ENCODE measurements around the gene FBP2.
"Not testable (repeated sequence)": the region's sequence is repeated elsewhere in the genome, so short reads cannot be mapped to it uniquely, and the experiment has no call there.

Gene FBP2

GRCh38 chr9:94591876-94592275, 1.7 kb downstream of the FBP2 start:
- no peak overlapping the region for H3K27ac ChIP-seq
- TF ChIP-seq ZFX (IDR thresholded peaks at IDR 0.05) (no peak), CTCF (conservative IDR thresholded peaks at IDR 0.05) (no peak)

GRCh38 chr9:94591046-94591545, 2.5 kb downstream of the FBP2 start:
- not testable (repeated sequence) for H3K27ac ChIP-seq

- no peak for TF ChIP-seq ZFX (IDR thresholded peaks at IDR 0.05)
- TF ChIP-seq CTCF (conservative IDR thresholded peaks at IDR 0.05), result no peak
- no peak overlapping the region for H3K27ac ChIP-seq
Observed at GRCh38 chr9:94588681-94589080, 4.9 kb downstream of the FBP2 start.

GRCh38 chr9:94586814-94587213, 6.8 kb downstream of the FBP2 start:
- no peak overlapping the region for H3K27ac ChIP-seq
- TF ChIP-seq ZFX (IDR thresholded peaks at IDR 0.05) (no peak), CTCF (conservative IDR thresholded peaks at IDR 0.05) (no peak)

- no peak overlapping the region for H3K27ac ChIP-seq
- TF ChIP-seq CTCF (conservative IDR thresholded peaks at IDR 0.05) (no peak), ZFX (IDR thresholded peaks at IDR 0.05) (no peak)
Observed at GRCh38 chr9:94586316-94586715, 7.3 kb downstream of the FBP2 start.

GRCh38 chr9:94584555-94584954, 9.1 kb downstream of the FBP2 start:
- no peak for TF ChIP-seq ZFX (IDR thresholded peaks at IDR 0.05)
- no peak for TF ChIP-seq CTCF (conservative IDR thresholded peaks at IDR 0.05)
- H3K27ac ChIP-seq, result no peak overlapping the region

GRCh38 chr9:94581728-94582127, 11.9 kb downstream of the FBP2 start:
- H3K27ac ChIP-seq, result no peak overlapping the region
- TF ChIP-seq CTCF (conservative IDR thresholded peaks at IDR 0.05), result no peak
- TF ChIP-seq ZFX (IDR thresholded peaks at IDR 0.05), result no peak

GRCh38 chr9:94577571-94577970, 16.1 kb downstream of the FBP2 start:
- H3K27ac ChIP-seq, result no peak overlapping the region
- TF ChIP-seq CTCF (conservative IDR thresholded peaks at IDR 0.05), result no peak
- TF ChIP-seq ZFX (IDR thresholded peaks at IDR 0.05), result no peak

All from C4-2B (cell line).